ENCODE measurements around the gene GDPD5. TPM values are rescaled to one million over a fixed set of nuclear protein-coding genes. Genes with fewer than 3 reads are reported as not detected.

The GDPD5 gene
- total and polyA plus RNA-seq, 2 donors (not counting 1 experiment from before 2014, with no cell fraction given): 2.5 to 3.1 TPM

GRCh38 chr11:75456596-75457183 lies 69.1 kb downstream of the GDPD5 start:
- H2AFZ ChIP-seq (ENCODE audit: low read length): no peak overlapping the region

GRCh38 chr11:75454987-75455386 lies 70.8 kb downstream of the GDPD5 start:
- Histone ChIP-seq H3K4me1 (ENCODE audit: control insufficient read depth, extremely low read depth, insufficient read depth, low read length) (peaks cover 6% of the 10 kb centered on the region), H3K27me3 (ENCODE audit: control insufficient read depth, insufficient read depth, low read length) (peaks cover 2% of the 10 kb centered on the region), H3K27ac (ENCODE audit: insufficient read depth, low read length) (no peak overlapping the region), H2AFZ (ENCODE audit: low read length) (no peak overlapping the region), H4K20me1 (ENCODE audit: control insufficient read depth, extremely low read depth, insufficient read depth, low read length) (no peaks in the 10 kb centered on the region), H3K9me3 (ENCODE audit: control insufficient read depth, insufficient read depth, low read depth, low read length) (no peaks in the 10 kb centered on the region), H3K4me3 (replicated peaks in 1 of 4; ENCODE audit: control extremely low read depth in 1 of 4, insufficient read depth in 1 of 4, low read depth in 3 of 4, low read length in 4 of 4) (no peak overlapping the region), H3K9ac (ENCODE audit: insufficient read depth, low read length) (no peak overlapping the region), H3K4me2 (ENCODE audit: extremely low read depth, insufficient read depth, low read length) (no peak overlapping the region), H3K36me3 (ENCODE audit: control insufficient read depth, insufficient read depth, low read length) (no peaks in the 10 kb centered on the region), H3K79me2 (ENCODE audit: control insufficient read depth, insufficient read depth, low read length) (no peaks in the 10 kb centered on the region)
- DNase-seq (ENCODE audit: low read depth in 2 of 2): no peak
- no peak for TF ChIP-seq CTCF (conservative IDR thresholded peaks at IDR 0.05 in 1 of 2, IDR thresholded peaks at IDR 0.05 in 1 of 2; ENCODE audit: low read depth in 1 of 2, low read length in 2 of 2)

More at GRCh38 chr11:75456596-75457183, 69.1 kb downstream of the GDPD5 start:
- no peaks in the 10 kb centered on the region for H3K36me3 ChIP-seq (ENCODE audit: control insufficient read depth, insufficient read depth, low read length)
- H3K27me3 ChIP-seq (ENCODE audit: control insufficient read depth, insufficient read depth, low read length): peaks cover 5% of the 10 kb centered on the region
- no peak for DNase-seq (ENCODE audit: low read depth in 2 of 2)
- H3K9ac ChIP-seq (ENCODE audit: insufficient read depth, low read length): no peak overlapping the region
- no peak overlapping the region for H3K27ac ChIP-seq (ENCODE audit: insufficient read depth, low read length)
- H4K20me1 ChIP-seq (ENCODE audit: control insufficient read depth, extremely low read depth, insufficient read depth, low read length): no peaks in the 10 kb centered on the region
- no peaks in the 10 kb centered on the region for H3K79me2 ChIP-seq (ENCODE audit: control insufficient read depth, insufficient read depth, low read length)
- no peak overlapping the region for H3K4me2 ChIP-seq (ENCODE audit: extremely low read depth, insufficient read depth, low read length)
- no peaks in the 10 kb centered on the region for H3K9me3 ChIP-seq (ENCODE audit: control insufficient read depth, insufficient read depth, low read depth, low read length)
- TF ChIP-seq CTCF (conservative IDR thresholded peaks at IDR 0.05 in 1 of 2, IDR thresholded peaks at IDR 0.05 in 1 of 2; ENCODE audit: low read depth in 1 of 2, low read length in 2 of 2) (no peak), EZH2 (IDR thresholded peaks at IDR 0.05; ENCODE audit: low read length, missing control alignments) (no peak)
- peaks cover 6% of the 10 kb centered on the region for H3K4me1 ChIP-seq (ENCODE audit: control insufficient read depth, extremely low read depth, insufficient read depth, low read length)
- H3K4me3 ChIP-seq (replicated peaks in 1 of 4; ENCODE audit: control extremely low read depth in 1 of 4, insufficient read depth in 1 of 4, low read depth in 3 of 4, low read length in 4 of 4): no peak overlapping the region

GRCh38 chr11:75453916-75454655 lies 71.7 kb downstream of the GDPD5 start:
- Histone ChIP-seq H3K27ac (ENCODE audit: insufficient read depth, low read length) (no peak overlapping the region), H3K4me2 (ENCODE audit: extremely low read depth, insufficient read depth, low read length) (no peak overlapping the region), H2AFZ (ENCODE audit: low read length) (no peak overlapping the region)

More at GRCh38 chr11:75453916-75454655, 71.7 kb downstream of the GDPD5 start:
- Histone ChIP-seq H3K9me3 (ENCODE audit: control insufficient read depth, insufficient read depth, low read depth, low read length) (no peaks in the 10 kb centered on the region), H3K4me3 (replicated peaks in 1 of 4; ENCODE audit: control extremely low read depth in 1 of 4, insufficient read depth in 1 of 4, low read depth in 3 of 4, low read length in 4 of 4) (no peak overlapping the region), H3K27me3 (ENCODE audit: control insufficient read depth, insufficient read depth, low read length) (peaks cover 2% of the 10 kb centered on the region), H3K9ac (ENCODE audit: insufficient read depth, low read length) (no peak overlapping the region), H3K4me1 (ENCODE audit: control insufficient read depth, extremely low read depth, insufficient read depth, low read length) (peaks cover 6% of the 10 kb centered on the region), H4K20me1 (ENCODE audit: control insufficient read depth, extremely low read depth, insufficient read depth, low read length) (no peaks in the 10 kb centered on the region), H3K79me2 (ENCODE audit: control insufficient read depth, insufficient read depth, low read length) (no peaks in the 10 kb centered on the region), H3K36me3 (ENCODE audit: control insufficient read depth, insufficient read depth, low read length) (no peaks in the 10 kb centered on the region)
- TF ChIP-seq CTCF (conservative IDR thresholded peaks at IDR 0.05 in 1 of 2, IDR thresholded peaks at IDR 0.05 in 1 of 2; ENCODE audit: low read depth in 1 of 2, low read length in 2 of 2): no peak
- no peak for TF ChIP-seq EZH2 (IDR thresholded peaks at IDR 0.05; ENCODE audit: low read length, missing control alignments)
- peak; percentile 89 to 90 for DNase-seq (ENCODE audit: low read depth in 2 of 2)

Measured in fibroblast of lung (primary cell).